MM.1S (cell line): Measurements from ENCODE around the gene ALPG.

Source experiments
- DNase-seq: peaks from one replicate; pipeline ENCODE4 v3.0.0-alpha.2; 2015
- H2AFZ ChIP-seq: fragments of 300-600 bp; sonication (generic); 2 replicates; pipeline ENCODE4 v1.6.0; 2016; ENCODE audit warnings: antibody characterized with exemption, low read length
- H3F3A ChIP-seq: fragments of 300-600 bp; sonication (generic); 2 replicates; pipeline ENCODE4 v1.6.1; 2016; ENCODE audit warnings: mild to moderate bottlenecking, antibody characterized with exemption, low read length, moderate library complexity, mixed read lengths; ENCODE audit not compliant: insufficient read depth
- H3K27ac ChIP-seq: fragments of 300-600 bp; sonication (generic); 2 replicates; pipeline ENCODE4 v1.5.1; 2016; ENCODE audit warnings: mild to moderate bottlenecking, low read length
- H3K27me3 ChIP-seq: fragments of 300-600 bp; sonication (generic); replicated peaks from 2 replicates; pipeline ENCODE4 v1.6.0; 2016; ENCODE audit warnings: low read length; ENCODE audit not compliant: insufficient read depth
- H3K36me3 ChIP-seq: fragments of 300-600 bp; sonication (generic); replicated peaks from 2 replicates; pipeline ENCODE4 v1.6.1; 2016; ENCODE audit warnings: mild to moderate bottlenecking, low read length, mixed read lengths; ENCODE audit not compliant: insufficient read depth
- H3K4me1 ChIP-seq: fragments of 300-600 bp; sonication (generic); 2 replicates; pipeline ENCODE4 v1.6.1; 2016; ENCODE audit warnings: low read length, mixed read lengths
- H3K4me2 ChIP-seq: fragments of 300-600 bp; sonication (generic); 2 replicates; pipeline ENCODE4 v1.6.0; 2016; ENCODE audit warnings: low read depth, low read length
- H3K4me3 ChIP-seq: fragments of 300-600 bp; sonication (generic); 2 replicates; pipeline ENCODE4 v1.5.1; 2016; ENCODE audit warnings: low read length, mixed read lengths
- H3K79me2 ChIP-seq: fragments of 300-600 bp; sonication (generic); 2 replicates; pipeline ENCODE4 v1.6.1; 2016; ENCODE audit warnings: mixed run types, low read length, mixed read lengths
- H3K9ac ChIP-seq: fragments of 300-600 bp; sonication (generic); 2 replicates; pipeline ENCODE4 v1.6.1; 2016; ENCODE audit warnings: low read length, mixed read lengths
- H3K9me2 ChIP-seq: fragments of 300-600 bp; sonication (generic); replicated peaks from 2 replicates; pipeline ENCODE4 v1.6.1; 2016; ENCODE audit warnings: mild to moderate bottlenecking, low read length, mixed read lengths; ENCODE audit not compliant: insufficient read depth
- H3K9me3 ChIP-seq: fragments of 300-600 bp; sonication (generic); replicated peaks from 2 replicates; pipeline ENCODE4 v1.6.1; 2016; ENCODE audit warnings: mild to moderate bottlenecking, low read length, mixed read lengths; ENCODE audit not compliant: insufficient read depth
- H4K20me1 ChIP-seq: fragments of 300-600 bp; sonication (generic); 2 replicates; pipeline ENCODE4 v1.6.1; 2016; ENCODE audit warnings: mild to moderate bottlenecking, low read length, moderate library complexity, mixed read lengths; ENCODE audit not compliant: insufficient read depth
- EZH2 ChIP-seq: fragments of 300-600 bp; sonication (generic); optimal IDR thresholded peaks from 2 replicates; pipeline ENCODE3; 2017; ENCODE audit warnings: low read depth, mild to moderate bottlenecking, antibody characterized with exemption, low read length, mixed read lengths
- EZH2phosphoT487 ChIP-seq: fragments of 300-600 bp; sonication (generic); IDR thresholded peaks from 2 replicates; pipeline ENCODE4 v1.6.1; 2018; ENCODE audit warnings: antibody characterized with exemption, low read length
- TF ChIP-seq, protein P1 (sequence below): fragments of 300-600 bp; sonication (generic); IDR thresholded peaks from 2 replicates; pipeline ENCODE4 v1.5.1; 2016; ENCODE audit warnings: antibody characterized with exemption, low read length, mixed read lengths

ALPG gene

GRCh38 chr2:232410238-232410900, 3.7 kb downstream of the ALPG start:
- Histone ChIP-seq H3K27ac (no peak overlapping the region), H4K20me1 (no peaks in the 10 kb centered on the region), H3K27me3 (no peaks in the 10 kb centered on the region), H3K36me3 (no peaks in the 10 kb centered on the region), H2AFZ (no peak overlapping the region), H3K4me2 (no peak overlapping the region), H3K4me3 (no peak overlapping the region), H3K9me3 (no peaks in the 10 kb centered on the region), H3K9ac (no peak overlapping the region), H3K4me1 (no peaks in the 10 kb centered on the region), H3F3A (no peaks in the 10 kb centered on the region), H3K79me2 (no peaks in the 10 kb centered on the region), H3K9me2 (no peaks in the 10 kb centered on the region)
- DNase-seq = no peak
- TF ChIP-seq, protein P1, sequence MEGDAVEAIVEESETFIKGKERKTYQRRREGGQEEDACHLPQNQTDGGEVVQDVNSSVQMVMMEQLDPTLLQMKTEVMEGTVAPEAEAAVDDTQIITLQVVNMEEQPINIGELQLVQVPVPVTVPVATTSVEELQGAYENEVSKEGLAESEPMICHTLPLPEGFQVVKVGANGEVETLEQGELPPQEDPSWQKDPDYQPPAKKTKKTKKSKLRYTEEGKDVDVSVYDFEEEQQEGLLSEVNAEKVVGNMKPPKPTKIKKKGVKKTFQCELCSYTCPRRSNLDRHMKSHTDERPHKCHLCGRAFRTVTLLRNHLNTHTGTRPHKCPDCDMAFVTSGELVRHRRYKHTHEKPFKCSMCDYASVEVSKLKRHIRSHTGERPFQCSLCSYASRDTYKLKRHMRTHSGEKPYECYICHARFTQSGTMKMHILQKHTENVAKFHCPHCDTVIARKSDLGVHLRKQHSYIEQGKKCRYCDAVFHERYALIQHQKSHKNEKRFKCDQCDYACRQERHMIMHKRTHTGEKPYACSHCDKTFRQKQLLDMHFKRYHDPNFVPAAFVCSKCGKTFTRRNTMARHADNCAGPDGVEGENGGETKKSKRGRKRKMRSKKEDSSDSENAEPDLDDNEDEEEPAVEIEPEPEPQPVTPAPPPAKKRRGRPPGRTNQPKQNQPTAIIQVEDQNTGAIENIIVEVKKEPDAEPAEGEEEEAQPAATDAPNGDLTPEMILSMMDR = no peak
- TF ChIP-seq EZH2 (no peak), EZH2phosphoT487 (no peak)

DNA sequence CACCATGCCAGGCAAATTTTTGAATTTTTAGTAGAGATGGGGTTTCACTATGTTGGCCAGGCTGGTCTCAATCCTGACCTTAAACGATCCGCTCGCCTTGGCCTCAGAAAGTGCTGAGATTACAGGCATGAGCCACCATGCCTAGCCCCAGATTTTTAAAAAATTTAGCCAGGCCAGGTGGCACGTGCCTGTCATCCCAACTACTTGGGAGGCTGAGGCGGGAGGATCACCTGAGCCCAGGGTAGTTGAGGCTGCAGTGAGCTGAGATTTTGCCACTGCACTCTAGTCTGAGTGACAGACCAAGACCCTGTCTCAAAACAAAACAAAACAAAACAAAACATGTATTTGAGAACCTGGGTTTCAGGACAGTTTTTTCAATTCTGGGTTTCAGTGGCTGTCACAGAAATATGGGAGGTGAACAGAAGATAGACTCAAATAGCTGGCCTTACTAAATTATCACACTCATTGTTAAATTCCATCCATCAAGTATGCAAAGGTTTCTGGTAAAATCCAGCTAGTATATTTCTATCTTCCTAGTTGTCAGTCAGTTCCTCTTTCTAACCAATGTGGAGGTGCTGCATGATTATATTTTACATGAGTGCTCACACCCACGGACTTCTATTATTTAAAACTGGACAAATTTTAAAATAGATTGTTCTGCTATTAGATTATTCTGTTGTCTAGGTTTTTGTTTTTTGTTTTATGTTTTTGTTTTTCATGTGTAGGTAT, 5.4 kb downstream of the ALPG start:
- TF ChIP-seq, protein P1 = no peak
- TF ChIP-seq EZH2 = no peak
- no peak for TF ChIP-seq EZH2phosphoT487
- H3K4me2 ChIP-seq = no peak overlapping the region

DNA sequence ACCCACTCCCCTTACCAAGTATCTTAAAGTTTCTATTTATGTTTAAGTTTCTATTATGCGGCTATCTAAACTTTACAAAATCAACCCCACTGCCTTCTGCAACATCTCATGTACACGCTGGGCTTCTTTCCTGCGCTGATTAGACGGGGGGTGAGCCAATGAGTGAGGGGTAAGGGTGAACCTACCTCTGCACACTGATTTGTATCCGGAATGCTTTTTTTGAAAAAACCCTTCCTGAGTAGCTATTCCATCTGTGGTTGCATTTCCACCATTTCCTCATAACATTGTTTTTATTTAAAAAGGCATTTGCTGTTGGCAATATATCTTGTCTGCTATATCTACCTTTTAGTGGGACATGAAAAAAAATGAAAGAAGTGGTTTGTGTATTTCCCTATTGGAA, 6.3 kb downstream of the ALPG start:
- no peaks in the 10 kb centered on the region for H3K36me3 ChIP-seq
- H3K79me2 ChIP-seq = no peaks in the 10 kb centered on the region
- no peaks in the 10 kb centered on the region for H3F3A ChIP-seq
- H3K4me1 ChIP-seq = no peaks in the 10 kb centered on the region
- H4K20me1 ChIP-seq = no peaks in the 10 kb centered on the region
- H3K9ac ChIP-seq = no peak overlapping the region
- H2AFZ ChIP-seq = no peak overlapping the region
- no peak overlapping the region for H3K27ac ChIP-seq
- no peaks in the 10 kb centered on the region for H3K27me3 ChIP-seq
- no peaks in the 10 kb centered on the region for H3K9me3 ChIP-seq
- no peak for DNase-seq
- TF ChIP-seq, protein P1 = no peak
- TF ChIP-seq EZH2phosphoT487 (no peak), EZH2 (no peak)
- H3K4me2 ChIP-seq = no peak overlapping the region
- no peak overlapping the region for H3K4me3 ChIP-seq
- no peaks in the 10 kb centered on the region for H3K9me2 ChIP-seq

More for the DNA sequence above, 5.4 kb downstream of the ALPG start:
- H3K27me3 ChIP-seq = no peaks in the 10 kb centered on the region
- DNase-seq = no peak
- H3F3A ChIP-seq = no peaks in the 10 kb centered on the region
- H2AFZ ChIP-seq = no peak overlapping the region
- H3K79me2 ChIP-seq = no peaks in the 10 kb centered on the region
- no peak overlapping the region for H3K4me3 ChIP-seq
- H3K9me2 ChIP-seq = no peaks in the 10 kb centered on the region
- H3K36me3 ChIP-seq = no peaks in the 10 kb centered on the region
- H3K9me3 ChIP-seq = no peaks in the 10 kb centered on the region
- H3K27ac ChIP-seq = no peak overlapping the region
- H4K20me1 ChIP-seq = no peaks in the 10 kb centered on the region
- no peak overlapping the region for H3K9ac ChIP-seq
- H3K4me1 ChIP-seq = no peaks in the 10 kb centered on the region
